Osteoblast (primary cell): ENCODE results near the gene SCD. TPM values are rescaled to one million over a fixed set of nuclear protein-coding genes. Genes with fewer than 3 reads are reported as not detected.

ENCODE experiments used
- DNase-seq: peaks from one replicate; pipeline ENCODE4 v3.0.0; 2011; ENCODE audit warnings: low spot score, mixed read lengths; ENCODE audit not compliant: insufficient read length; ENCODE audit errors: missing footprints
- H2AFZ ChIP-seq: 2 replicates; pipeline ENCODE4 v1.6.0; 2011; ENCODE audit warnings: mild to moderate bottlenecking, low read length
- H3K27ac ChIP-seq: 2 replicates; pipeline ENCODE4 v1.5.1; 2011; ENCODE audit warnings: mild to moderate bottlenecking, low read depth, low read length, moderate library complexity
- H3K27me3 ChIP-seq: 2 replicates; pipeline ENCODE4 v1.6.0; 2012; ENCODE audit warnings: mild to moderate bottlenecking, control low read depth, inconsistent platforms, low read length, moderate library complexity; ENCODE audit not compliant: insufficient read depth
- H3K36me3 ChIP-seq: 2 replicates; pipeline ENCODE4 v1.5.1; 2011; ENCODE audit warnings: mild to moderate bottlenecking, low read length, control low read depth, moderate library complexity; ENCODE audit not compliant: insufficient read depth
- H3K4me1 ChIP-seq: 2 replicates; pipeline ENCODE4 v1.5.1; 2011; ENCODE audit warnings: mild to moderate bottlenecking, low read length, control low read depth, moderate library complexity; ENCODE audit not compliant: insufficient read depth
- H3K4me2 ChIP-seq: 2 replicates; pipeline ENCODE4 v1.6.0; 2011; ENCODE audit warnings: mild to moderate bottlenecking, low read length; ENCODE audit not compliant: insufficient read depth
- H3K4me3 ChIP-seq: fragments of 200-600 bp; sonication (generic); 3 replicates; pipeline ENCODE4 v1.5.1; 2012; ENCODE audit warnings: mild to moderate bottlenecking, low read length, inconsistent platforms; ENCODE audit not compliant: insufficient read depth
- H3K79me2 ChIP-seq: 2 replicates; pipeline ENCODE4 v1.6.0; 2012; ENCODE audit warnings: mild to moderate bottlenecking, low read length, control low read depth, inconsistent platforms; ENCODE audit not compliant: insufficient read depth
- H3K9me3 ChIP-seq: 2 replicates; pipeline ENCODE4 v1.5.1; 2011; ENCODE audit warnings: low read depth, low read length, control low read depth
- H4K20me1 ChIP-seq: 2 replicates; pipeline ENCODE4 v1.6.0; 2012; ENCODE audit warnings: mild to moderate bottlenecking, low read length, control low read depth; ENCODE audit not compliant: insufficient read depth
- CTCF ChIP-seq: IDR thresholded peaks from 2 replicates; pipeline ENCODE4 v1.5.1; 2011; ENCODE audit warnings: mild to moderate bottlenecking, low read depth, low read length, moderate library complexity; ENCODE audit errors: extremely low read depth
- total RNA-seq: library from RNA; depleted of rRNA; stranded (reverse); fragments of >200 nt; gene quantifications from 2 replicates; pipeline ENCODE4 v1.2.3, GENCODE V29; 2012

SCD gene
- total RNA-seq, 1 donor, result 672 TPM

DNA sequence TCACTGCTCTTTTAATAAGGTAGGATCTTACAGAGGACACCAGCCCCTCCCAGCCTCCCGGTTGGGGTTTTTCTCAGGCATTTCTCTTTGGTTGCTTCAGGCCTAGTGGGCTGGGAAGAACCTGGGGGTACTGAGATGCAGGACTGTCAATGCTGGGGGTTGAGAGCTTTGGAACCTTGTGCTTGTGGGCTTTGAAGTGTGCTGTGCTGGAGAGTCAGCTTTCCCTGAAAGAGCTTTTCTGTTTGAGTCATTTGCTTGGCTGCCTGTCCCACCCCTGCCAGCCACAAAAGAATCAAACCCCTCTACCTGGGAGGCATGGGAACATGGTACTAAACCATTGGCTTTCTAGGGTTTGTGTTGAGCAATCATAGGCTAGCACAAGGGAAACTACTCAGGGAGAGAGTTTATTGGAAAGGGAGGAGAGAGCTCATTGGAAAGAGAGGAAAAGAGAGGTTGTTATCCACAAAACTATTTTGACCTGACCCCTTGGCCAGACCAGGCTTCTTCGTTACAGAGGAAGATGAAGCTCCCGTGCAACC lies 1.4 kb downstream of the SCD start:
- no peak overlapping the region for H3K27ac ChIP-seq
- peaks cover 11% of the 10 kb centered on the region for H3K4me1 ChIP-seq
- no peak for TF ChIP-seq CTCF

DNA sequence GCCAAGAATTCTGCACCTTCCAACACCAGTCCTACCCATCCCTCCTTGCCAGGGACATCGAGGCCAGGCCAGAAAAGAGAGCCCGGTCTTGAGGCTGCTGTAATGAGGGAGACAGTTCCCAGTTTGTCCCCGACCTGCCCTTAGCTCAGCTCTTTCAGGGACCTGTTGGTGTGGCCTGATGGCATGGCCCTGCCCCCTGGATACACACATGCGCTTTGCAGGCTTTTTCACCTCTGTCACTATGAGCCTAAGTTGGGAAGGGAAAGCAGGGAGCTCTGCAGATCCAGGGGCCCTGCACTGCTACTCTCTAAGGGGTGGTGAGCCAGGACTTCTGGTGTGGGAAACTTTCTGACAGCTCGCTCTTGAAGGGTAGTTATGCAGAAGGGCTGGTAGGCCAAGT lies 2.1 kb downstream of the SCD start:
- no peak for DNase-seq
- Histone ChIP-seq H3K27me3 (no peaks in the 10 kb centered on the region), H4K20me1 (peaks cover 11% of the 10 kb centered on the region), H2AFZ (no peak overlapping the region), H3K4me3 (no peak overlapping the region), H3K79me2 (peaks cover 38% of the 10 kb centered on the region), H3K36me3 (peaks cover 17% of the 10 kb centered on the region), H3K27ac (no peak overlapping the region), H3K4me2 (peak overlapping the region; percentile 93), H3K9me3 (no peaks in the 10 kb centered on the region), H3K4me1 (peaks cover 11% of the 10 kb centered on the region)
- TF ChIP-seq CTCF, result no peak

More for the DNA sequence above, 1.4 kb downstream of the SCD start:
- peak overlapping the region; percentile 93 for H3K4me2 ChIP-seq
- H3K9me3 ChIP-seq, result no peaks in the 10 kb centered on the region
- peak; percentile 76 for DNase-seq
- H3K27me3 ChIP-seq, result no peaks in the 10 kb centered on the region
- peaks cover 38% of the 10 kb centered on the region for H3K79me2 ChIP-seq
- H3K4me3 ChIP-seq, result peak overlapping the region; percentile 84
- H3K36me3 ChIP-seq, result peaks cover 10% of the 10 kb centered on the region
- no peak overlapping the region for H2AFZ ChIP-seq
- H4K20me1 ChIP-seq, result peaks cover 11% of the 10 kb centered on the region

DNA sequence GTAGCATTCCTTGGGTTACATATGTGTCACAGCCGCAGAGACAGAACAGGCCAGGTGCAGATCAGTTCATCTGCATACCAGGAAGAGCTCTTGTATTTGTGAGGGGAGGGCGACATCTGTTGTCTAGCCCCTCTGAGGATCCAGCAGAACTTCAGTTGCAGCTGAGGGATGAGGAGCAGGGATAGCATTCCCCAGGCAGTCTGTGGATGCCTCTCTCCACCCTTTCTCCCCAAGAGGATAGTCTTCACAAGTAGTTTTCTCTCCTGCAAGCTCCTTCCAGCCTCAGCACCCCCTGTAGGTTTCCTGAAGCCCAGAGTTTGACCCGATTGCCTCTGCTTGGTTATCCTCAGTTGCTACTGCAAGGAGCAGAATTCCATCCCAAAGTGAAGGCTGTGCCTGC lies 2.6 kb downstream of the SCD start:
- Histone ChIP-seq H3K27me3 (no peaks in the 10 kb centered on the region), H3K79me2 (peaks cover 38% of the 10 kb centered on the region), H2AFZ (no peak overlapping the region), H4K20me1 (peaks cover 11% of the 10 kb centered on the region), H3K4me2 (no peak overlapping the region), H3K4me3 (no peak overlapping the region), H3K36me3 (peaks cover 22% of the 10 kb centered on the region), H3K27ac (no peak overlapping the region), H3K9me3 (no peaks in the 10 kb centered on the region), H3K4me1 (peaks cover 11% of the 10 kb centered on the region)
- no peak for TF ChIP-seq CTCF
- no peak for DNase-seq

- H3K27me3 ChIP-seq, result no peaks in the 10 kb centered on the region
- peaks cover 34% of the 10 kb centered on the region for H3K36me3 ChIP-seq
- no peaks in the 10 kb centered on the region for H3K9me3 ChIP-seq
- peaks cover 38% of the 10 kb centered on the region for H3K79me2 ChIP-seq
- no peak overlapping the region for H3K4me2 ChIP-seq
- no peak overlapping the region for H3K27ac ChIP-seq
- peaks cover 4% of the 10 kb centered on the region for H3K4me1 ChIP-seq
- H4K20me1 ChIP-seq, result peaks cover 11% of the 10 kb centered on the region
- H3K4me3 ChIP-seq, result no peak overlapping the region
- no peak overlapping the region for H2AFZ ChIP-seq
- TF ChIP-seq CTCF, result no peak
- DNase-seq, result no peak
Measured at GRCh38 chr10:100350914-100351485, 4.0 kb downstream of the SCD start.
